MM.1S (cell line): ENCODE measurements around the gene HARBI1.

Experiments
- CTCF ChIP-seq: fragments of 300-600 bp; sonication (generic); IDR thresholded peaks from 2 replicates; pipeline ENCODE4 v1.5.1; 2016; ENCODE audit warnings: antibody characterized with exemption, low read length, mixed read lengths
- EZH2 ChIP-seq: fragments of 300-600 bp; sonication (generic); optimal IDR thresholded peaks from 2 replicates; pipeline ENCODE3; 2017; ENCODE audit warnings: low read depth, mild to moderate bottlenecking, antibody characterized with exemption, low read length, mixed read lengths
- EZH2phosphoT487 ChIP-seq: fragments of 300-600 bp; sonication (generic); IDR thresholded peaks from 2 replicates; pipeline ENCODE4 v1.6.1; 2018; ENCODE audit warnings: antibody characterized with exemption, low read length

GRCh38 chr11:46588131-46588530, 28.9 kb downstream of the HARBI1 start:
- TF ChIP-seq CTCF (no peak), EZH2 (no peak), EZH2phosphoT487 (no peak)
